Bronchial smooth muscle cell (primary cell): Measurements from ENCODE around the gene TTC22. TPM values are rescaled to one million over a fixed set of nuclear protein-coding genes. Genes with fewer than 3 reads are reported as not detected.

ENCODE experiments used
- total RNA-seq: library from RNA; depleted of rRNA; stranded (reverse); fragments of >200 nt; gene quantifications from 2 replicates; pipeline ENCODE4 v1.2.1, GENCODE V29; 2014

Gene TTC22
- not detected in 2 replicates for total RNA-seq

DNA sequence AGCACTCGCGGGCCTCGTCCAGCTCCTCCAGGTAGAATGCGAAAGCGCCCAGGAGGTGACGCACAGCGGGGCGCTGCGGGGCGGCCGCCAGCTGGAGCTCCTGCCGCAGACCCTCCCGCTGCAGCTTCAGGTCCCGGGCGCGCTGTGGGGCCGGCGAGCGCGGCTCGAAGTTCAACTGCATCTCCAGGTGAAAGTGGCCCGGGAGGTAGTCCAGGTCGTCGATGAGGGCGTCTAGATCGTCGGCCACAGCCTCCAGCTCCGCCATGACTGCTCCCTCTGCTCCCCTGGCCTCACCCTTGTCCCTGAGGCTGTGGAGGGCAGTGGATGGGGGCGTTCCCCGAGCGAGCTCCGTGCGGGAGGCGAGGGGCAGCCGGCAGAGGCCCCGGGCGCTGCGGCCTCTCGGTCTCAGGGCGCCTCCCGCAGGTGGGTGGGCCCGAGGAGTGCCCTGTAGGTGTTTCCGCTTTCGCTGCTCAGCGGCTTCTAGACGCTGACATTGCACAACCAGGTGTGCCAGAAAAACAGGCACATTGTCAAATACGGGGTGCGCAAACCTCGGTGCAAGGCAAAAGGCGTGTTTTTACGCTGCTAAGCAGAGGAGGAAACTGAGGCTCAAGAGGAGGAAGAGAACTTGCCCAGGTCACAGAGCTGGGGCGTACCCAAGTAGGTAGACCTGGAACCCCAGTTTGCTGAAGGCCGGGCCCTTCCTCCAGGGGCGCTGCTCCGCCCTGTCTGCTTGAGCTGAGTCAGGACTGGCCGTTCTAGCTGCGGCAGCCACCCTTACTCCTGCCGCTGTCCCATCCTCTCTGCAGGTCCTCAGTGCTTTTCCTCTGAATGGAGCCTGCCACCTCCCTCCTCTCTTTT is at the start of gene TTC22:
TTC22 (minus strand) TSS at position 425 of the 861 bp plus-strand sequence; CDS start at position 265, 160 bp downstream.

DNA sequence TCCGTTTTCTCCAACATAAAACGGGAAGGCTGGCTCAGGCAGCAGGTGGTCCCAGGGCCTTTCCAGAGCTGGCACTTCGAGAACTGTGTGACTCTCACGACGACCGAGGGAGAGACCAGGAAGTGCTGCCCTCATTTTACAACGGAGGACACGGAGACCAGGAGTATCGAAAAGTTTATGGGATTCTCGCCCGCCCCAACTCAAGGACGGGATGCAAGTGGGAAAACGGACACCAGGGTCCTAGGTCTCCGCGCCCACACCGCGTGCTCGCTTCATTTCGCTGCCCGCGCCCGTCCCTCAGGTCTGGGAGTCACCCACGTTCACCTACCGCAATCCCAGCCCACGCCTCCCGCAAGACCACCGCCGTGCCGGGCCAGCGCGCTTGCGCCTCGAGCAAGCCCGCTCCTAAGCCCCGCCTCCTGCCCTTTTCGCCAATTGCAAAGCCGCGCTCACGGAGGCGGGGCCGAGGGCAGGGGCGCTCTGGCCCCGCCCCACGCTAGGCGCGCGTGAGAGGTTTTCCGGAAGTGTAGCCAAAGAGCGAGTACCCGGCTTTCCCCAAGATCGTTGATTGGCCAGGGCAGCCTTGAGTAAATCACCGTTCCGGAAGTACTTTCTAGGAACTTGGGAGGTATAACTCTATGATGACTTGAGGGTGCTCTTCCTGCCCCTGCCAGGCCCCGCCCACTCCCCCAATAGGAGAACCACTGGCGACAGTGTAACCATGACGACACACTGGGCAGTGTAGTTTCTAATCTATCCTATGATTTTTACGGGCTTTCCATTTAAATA is 36.8 kb downstream of the TTC22 start, which contains the start of gene PARS2:
PARS2 (minus strand) TSS at position 391 of the 789 bp plus-strand sequence. CDS start 5,362 bp downstream, outside the sequence.

Other genes starting within 250 kb of the TTC22 start
- not detected in 2 replicates for gene FAM151A, start 177.8 kb downstream of the TTC22 start, total RNA-seq
- 0.16 and 1.6 TPM in 2 replicates for gene MROH7, start 159.5 kb downstream of the TTC22 start, total RNA-seq
- gene TTC4, start 85.5 kb downstream of the TTC22 start, total RNA-seq = 15.0 and 17.3 TPM in 2 replicates
- 3.2 and 4.1 TPM in 2 replicates for gene PARS2, start 36.8 kb downstream of the TTC22 start, total RNA-seq
- gene DHCR24, start 85.9 kb upstream of the TTC22 start, total RNA-seq = 53.3 and 57.6 TPM in 2 replicates
- gene TMEM61, start 179.3 kb upstream of the TTC22 start, total RNA-seq = not detected in 2 replicates
- gene BSND, start 197.6 kb upstream of the TTC22 start, total RNA-seq = not detected in 2 replicates
- 0.94 and 1.1 TPM in 2 replicates for gene PCSK9, start 238.2 kb upstream of the TTC22 start, total RNA-seq